Heart left ventricle (tissue), 16 donors: ENCODE results near the gene ERBB4. TPM values are rescaled to one million over a fixed set of nuclear protein-coding genes. Genes with fewer than 3 reads are reported as not detected.

Experiments
- ATAC-seq, 4 donors: fragments of 200-7000 bp; cut with Tn5 transposase; one replicate each; pipeline ENCODE4 v1.9.1; 2020 to 2022; ENCODE audit warnings: moderate library complexity in 4 of 4, mild to moderate bottlenecking in 3 of 4, moderate number of reproducible peaks in 1 of 4
- DNase-seq, 5 donors: peaks; one replicate each; pipeline ENCODE4 v3.0.0-alpha.2; 2020
- H3K27ac ChIP-seq, 12 donors: fragments of 200-600 bp; sonication (generic) in 4 of 12; one replicate each; pipeline versions ENCODE4 v1.5.0 to v1.8.0; 2016 to 2022; ENCODE audit warnings: mild to moderate bottlenecking in 2 of 12
- H3K27me3 ChIP-seq, 9 donors: fragments of 200-600 bp; sonication (generic) in 2 of 9; one replicate each; pipeline versions ENCODE4 v1.5.1 to v1.8.0; 2016 to 2022; ENCODE audit warnings: mild to moderate bottlenecking in 3 of 9
- H3K36me3 ChIP-seq, 9 donors: fragments of 200-600 bp; sonication (generic) in 2 of 9; one replicate each; pipeline versions ENCODE4 v1.5.0 to v1.8.0; 2018 to 2022; ENCODE audit warnings: mild to moderate bottlenecking in 2 of 9
- H3K4me1 ChIP-seq, 12 donors: fragments of 200-600 bp; sonication (generic) in 4 of 12; one replicate each; pipeline versions ENCODE4 v1.5.0 to v1.8.0; 2016 to 2022; ENCODE audit warnings: mild to moderate bottlenecking in 3 of 12
- H3K4me3 ChIP-seq, 12 donors: fragments of 200-600 bp; sonication (generic) in 4 of 12; one replicate each; pipeline versions ENCODE4 v1.5.0 to v1.8.0; 2017 to 2022; ENCODE audit warnings: mild to moderate bottlenecking in 9 of 12, moderate library complexity in 4 of 12
- H3K9me3 ChIP-seq, 12 donors: fragments of 200-600 bp; sonication (generic) in 4 of 12; one replicate each; pipeline versions ENCODE4 v1.5.0 to v1.8.0; 2016 to 2022; ENCODE audit warnings: mild to moderate bottlenecking in 1 of 12
- POLR2A ChIP-seq, 2 donors: fragments of 450-650 bp; IDR thresholded peaks; one replicate each; pipeline ENCODE4 v1.6.1; 2017; ENCODE audit warnings: antibody characterized with exemption in 2 of 2, mild to moderate bottlenecking in 2 of 2, moderate library complexity in 2 of 2
- WGBS, 4 donors: extraction: QIAGEN DNeasy Blood & Tissue Kit in 2 of 4; methylation state at CpG; one replicate each; pipeline versions ENCODE4 v1.1.5 to v1.1.7; 2013 to 2018; 5-methylcytosine and 5-hydroxymethylcytosine counted together
- intact Hi-C, 10 donors: fragments of 100-400 bp; cut with DNase I; formaldehyde crosslinking; loops; one replicate each; pipeline versions ENCODE4 v1.11.1 to v1.14.2; 2022
- polyA plus RNA-seq, 2 donors: library from polyadenylated mRNA; stranded (reverse); fragments of 200-250 nt; gene quantifications; one replicate each; pipeline ENCODE4 v1.2.3, GENCODE V29; 2013
- total RNA-seq, 9 donors: library from RNA; depleted of rRNA in 2 of 9; stranded (reverse); fragments of >200 nt in 2 of 9; fragmentation: NEBNext Ultra II Directional in 3 of 9; extraction: Animal tissue kit (Norgen Biotek cat#: 25700) in 3 of 9; gene quantifications; one replicate each; pipeline versions ENCODE4 v1.1.0 to v1.2.4, GENCODE V29; 2016 to 2023
- TF ChIP-seq, protein P1 (sequence below), 12 donors: fragments of 200-600 bp; sonication (generic) in 4 of 12; IDR thresholded peaks; one replicate each; pipeline versions ENCODE4 v1.5.0 to v1.8.0; 2018 to 2022; ENCODE audit warnings: antibody characterized with exemption in 12 of 12, mild to moderate bottlenecking in 5 of 12
- donor health status: ischemic (EF 13 %, LVEDD 7.1; RV severe dilation, severe dysfunction).
- donor health status: healthy with polysubstance abuse.
- donor health status: DM: no; HTN: yes; CAD: no.
- donor health status: DM: no; HTN: no; CAD: no.
- donor health status: ischemic (EF 25% LVEDD 6.9; RV normal size, moderate dysfunction).
- donor health status: ischemic (EF 25% LVEDD 5.7; RV mildly dilated, moderate dysfunction).
- donor health status: healthy.
- donor health status: DM: yes; HTN: yes; CAD: no.
- donor health status: ischemic (EF 35%, LVEDD 5.7; RV mildly dilated, moderate dysfunction).
- donor health status: nonischemic (EF 11% LVEDD 7.7; RV severe dilation, severe dysfunction).
- donor health status: DM: yes; HTN: yes; CAD: no.
- donor health status: PGD.
- donor health status: ischemic (EF 29% LVEDD 5.4; RV normal size, mild dysfunction).
- donor health status: nonischemic (EF 23%, LVEDD 6.1; RV moderate dilation, normal function).

ERBB4 gene
- total and polyA plus RNA-seq, 11 donors: 1.3 to 29.5 (median 11.7) TPM

DNA sequence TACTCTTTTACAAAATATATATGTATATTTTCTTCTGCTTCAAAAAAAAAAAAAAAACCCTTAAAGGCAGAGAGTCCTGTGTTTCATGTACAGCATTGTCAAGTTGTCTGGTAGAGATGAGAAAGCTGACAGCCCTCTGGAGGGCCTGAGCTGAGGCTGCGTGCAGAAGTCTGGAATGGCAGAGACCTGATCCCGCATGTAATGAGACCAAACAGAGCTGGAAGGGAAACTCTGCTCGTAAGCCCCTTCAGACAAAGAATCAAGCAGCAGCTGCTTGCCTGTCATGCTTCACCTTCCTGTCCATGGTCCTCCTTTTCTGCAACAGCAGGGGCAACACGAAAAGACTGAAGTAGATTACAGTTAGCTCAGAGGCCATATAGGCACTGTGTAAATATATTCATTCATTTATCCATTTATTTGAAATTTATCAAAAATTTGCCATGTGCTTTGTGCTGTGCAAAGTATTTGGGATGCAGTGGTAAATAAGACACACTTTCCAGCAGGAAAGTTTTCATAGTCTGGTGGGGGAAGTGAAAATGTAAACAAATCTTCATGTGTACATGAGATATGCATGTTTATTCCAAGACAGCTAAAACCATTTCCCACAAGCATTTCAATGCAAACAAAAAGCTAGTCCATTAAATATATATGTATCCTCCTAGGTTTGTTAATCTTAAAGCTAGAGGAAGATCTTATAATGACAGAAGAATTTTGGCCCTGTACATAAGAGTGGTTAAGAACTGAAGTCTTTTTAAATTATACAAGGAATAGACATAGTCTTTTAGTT is 1069.5 kb downstream of the ERBB4 start:
- ATAC-seq (no peak), DNase-seq (no peak)
- no peaks in the 10 kb centered on the region for H3K36me3 ChIP-seq
- no peaks in the 10 kb centered on the region for H3K9me3 ChIP-seq
- TF ChIP-seq, protein P1, sequence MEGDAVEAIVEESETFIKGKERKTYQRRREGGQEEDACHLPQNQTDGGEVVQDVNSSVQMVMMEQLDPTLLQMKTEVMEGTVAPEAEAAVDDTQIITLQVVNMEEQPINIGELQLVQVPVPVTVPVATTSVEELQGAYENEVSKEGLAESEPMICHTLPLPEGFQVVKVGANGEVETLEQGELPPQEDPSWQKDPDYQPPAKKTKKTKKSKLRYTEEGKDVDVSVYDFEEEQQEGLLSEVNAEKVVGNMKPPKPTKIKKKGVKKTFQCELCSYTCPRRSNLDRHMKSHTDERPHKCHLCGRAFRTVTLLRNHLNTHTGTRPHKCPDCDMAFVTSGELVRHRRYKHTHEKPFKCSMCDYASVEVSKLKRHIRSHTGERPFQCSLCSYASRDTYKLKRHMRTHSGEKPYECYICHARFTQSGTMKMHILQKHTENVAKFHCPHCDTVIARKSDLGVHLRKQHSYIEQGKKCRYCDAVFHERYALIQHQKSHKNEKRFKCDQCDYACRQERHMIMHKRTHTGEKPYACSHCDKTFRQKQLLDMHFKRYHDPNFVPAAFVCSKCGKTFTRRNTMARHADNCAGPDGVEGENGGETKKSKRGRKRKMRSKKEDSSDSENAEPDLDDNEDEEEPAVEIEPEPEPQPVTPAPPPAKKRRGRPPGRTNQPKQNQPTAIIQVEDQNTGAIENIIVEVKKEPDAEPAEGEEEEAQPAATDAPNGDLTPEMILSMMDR (IDR thresholded peaks at IDR 0.05): no peak
- TF ChIP-seq POLR2A (IDR thresholded peaks at IDR 0.05): no peak
- H3K4me1 ChIP-seq: no peaks in the 10 kb centered on the region
- 38 to 44% (median 42%) methylated on average over 4 of the region's 4 CpGs for WGBS, 4 donors
- H3K4me3 ChIP-seq: no peak overlapping the region
- intact Hi-C loops: no loop called here
- no peak overlapping the region for H3K27ac ChIP-seq
- no peaks in the 10 kb centered on the region for H3K27me3 ChIP-seq

DNA sequence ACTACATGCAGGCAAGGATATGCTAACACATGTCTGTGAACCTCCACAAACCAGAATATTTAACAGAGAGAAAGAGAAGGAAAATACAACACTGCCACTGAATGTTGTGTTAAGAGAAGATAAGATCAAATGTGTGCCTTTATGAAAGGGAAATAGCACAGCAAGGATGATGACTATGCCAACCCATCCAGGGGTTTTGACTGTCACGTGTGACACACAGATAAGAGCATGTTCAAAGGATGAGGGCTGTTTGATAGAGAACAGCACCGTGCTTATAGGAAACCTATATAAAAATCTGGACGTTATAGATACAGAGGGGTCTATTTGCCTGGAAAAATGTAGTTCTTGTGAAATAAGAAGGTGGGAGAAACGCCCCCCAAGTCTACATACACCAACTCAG is 1070.4 kb downstream of the ERBB4 start:
- Histone ChIP-seq H3K27ac (no peak overlapping the region), H3K27me3 (no peaks in the 10 kb centered on the region), H3K4me3 (no peak overlapping the region), H3K4me1 (no peaks in the 10 kb centered on the region), H3K36me3 (no peaks in the 10 kb centered on the region), H3K9me3 (no peaks in the 10 kb centered on the region)
- intact Hi-C loops: no loop called here
- DNase-seq (no peak), ATAC-seq (no peak)
- WGBS, 4 donors: 27 to 46% (median 40%) methylated on average over 4 of the region's 4 CpGs
- TF ChIP-seq, protein P1 (IDR thresholded peaks at IDR 0.05): no peak
- TF ChIP-seq POLR2A (IDR thresholded peaks at IDR 0.05): no peak

DNA sequence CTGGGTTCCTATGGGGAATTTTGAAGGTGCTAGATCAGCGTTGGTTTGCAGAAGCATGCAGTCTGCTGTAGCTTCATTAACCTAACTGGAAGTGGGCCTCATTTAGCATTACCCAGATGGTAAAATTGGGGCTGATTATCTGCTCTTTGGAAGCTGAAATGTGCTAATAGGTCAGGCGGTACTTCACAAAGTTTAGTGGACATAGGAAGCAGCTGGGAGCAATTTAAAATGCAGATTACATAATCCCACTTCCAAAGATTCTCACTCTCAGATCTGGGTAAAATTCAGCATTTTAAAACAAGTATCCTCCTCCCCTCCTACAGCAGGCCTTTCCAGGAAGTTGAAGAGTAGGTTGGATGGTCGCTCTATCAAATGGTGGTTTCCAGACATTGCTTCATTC is 1075.2 kb downstream of the ERBB4 start:
- H3K9me3 ChIP-seq: no peaks in the 10 kb centered on the region
- H3K27ac ChIP-seq: no peak overlapping the region
- intact Hi-C loops: loop anchor here in 1 of 10 donors (5.0 kb wide), 1 partner anchor 1104 kb away; no protein-coding TSS in a partner anchor
- H3K4me1 ChIP-seq: no peaks in the 10 kb centered on the region
- no peak for DNase-seq
- H3K27me3 ChIP-seq: no peaks in the 10 kb centered on the region
- ATAC-seq: no peak
- 52 to 62% (median 59%) methylated on average over 3 of the region's 3 CpGs for WGBS, 4 donors
- TF ChIP-seq, protein P1 (IDR thresholded peaks at IDR 0.05): no peak
- no peak for TF ChIP-seq POLR2A (IDR thresholded peaks at IDR 0.05)
- no peaks in the 10 kb centered on the region for H3K36me3 ChIP-seq
- no peak overlapping the region for H3K4me3 ChIP-seq

DNA sequence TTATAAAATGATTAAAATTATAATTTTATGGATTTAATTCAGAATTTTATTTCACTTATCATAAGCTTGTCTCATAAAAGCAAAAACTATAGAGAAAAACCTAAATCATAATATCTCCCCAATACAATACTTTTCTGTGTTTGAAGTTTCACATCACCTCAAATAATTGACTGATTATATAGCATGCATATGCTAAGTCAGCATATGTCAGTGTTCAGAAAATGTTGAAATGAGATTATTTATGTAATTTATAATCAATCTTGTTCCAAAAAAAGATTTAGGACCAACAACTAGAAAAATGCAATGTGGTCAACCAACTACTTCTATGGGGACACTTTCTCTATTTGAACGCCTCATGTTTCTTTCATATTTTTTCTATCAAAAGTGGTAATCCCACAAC is 1079.6 kb downstream of the ERBB4 start:
- Histone ChIP-seq H3K27me3 (no peaks in the 10 kb centered on the region), H3K4me3 (no peak overlapping the region), H3K27ac (no peak overlapping the region), H3K9me3 (no peaks in the 10 kb centered on the region), H3K4me1 (peaks cover 0 to 4% (median 0%) of the 10 kb centered on the region in 12 donors), H3K36me3 (no peaks in the 10 kb centered on the region)
- ATAC-seq: no peak
- no peak for DNase-seq
- no peak for TF ChIP-seq POLR2A (IDR thresholded peaks at IDR 0.05)
- TF ChIP-seq, protein P1 (IDR thresholded peaks at IDR 0.05): no peak
- intact Hi-C loops: loop anchor here in 3 of 10 donors (5.0 kb wide), 2 partner anchors 1098 to 1108 kb away; no protein-coding TSS in a partner anchor
- 96 to 98% (median 97%) methylated on average over 1 of the region's 1 CpG for WGBS, 4 donors
